ENCODE measurements around the gene FOXC2.

GRCh38 chr16:86562356-86562755 lies 4.3 kb upstream of the FOXC2 start:
- TF ChIP-seq EZH2 (optimal IDR thresholded peaks at IDR 0.05; ENCODE audit: low read depth, low read length) = no peak
- TF ChIP-seq CTCF (IDR thresholded peaks at IDR 0.05; ENCODE audit: low read length) = no peak
